RWPE1 (cell line): ENCODE data around the gene CRACDL.

Experiments
- CTCF ChIA-PET: fragments of 350-600 bp; sonication (Branson Sonifier 250); formaldehyde crosslinking; extraction: SDS; loops from one replicate; lab custom pipeline; 2021; lab: Yijun Ruan, JAX
- POLR2A ChIA-PET: fragments of 400-600 bp; formaldehyde crosslinking; extraction: SDS; loops from one replicate; lab custom pipeline; 2020; ENCODE audit warnings: antibody characterized with exemption; ENCODE audit not compliant: low non-redundant PET; lab: Yijun Ruan, JAX
- DNase-seq: peaks from one replicate; pipeline ENCODE4 v3.0.0; 2012; ENCODE audit warnings: low spot score
- H3K27ac ChIP-seq: fragments of 450-650 bp; 2 replicates; pipeline ENCODE4 v1.5.1; 2017
- TF ChIP-seq, protein P1 (sequence below): fragments of 450-650 bp; conservative IDR thresholded peaks from 2 replicates; pipeline ENCODE4 v1.5.1; 2017; ENCODE audit warnings: low read depth, mild to moderate bottlenecking

CRACDL gene

DNA sequence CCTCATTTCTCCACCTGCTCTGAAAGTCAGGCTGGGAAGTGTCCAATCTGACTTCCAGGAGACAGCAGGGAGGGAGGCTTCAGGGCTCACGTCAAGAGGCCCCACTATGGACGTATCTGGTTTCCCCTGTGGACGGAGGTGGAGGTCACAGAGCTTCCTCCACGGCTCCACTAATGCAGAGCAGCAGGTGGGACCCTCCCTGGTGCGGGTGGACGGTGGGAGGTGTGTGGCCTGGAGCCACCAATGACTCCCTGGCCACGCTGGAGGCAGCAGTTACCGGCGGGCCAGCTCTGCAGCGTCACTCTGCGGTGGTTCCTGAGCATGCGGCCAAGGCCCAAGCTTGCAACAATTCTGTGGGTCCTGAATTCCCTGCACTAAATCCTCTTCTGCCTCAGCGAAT is 9.0 kb downstream of the CRACDL start:
- DNase-seq = no peak
- POLR2A ChIA-PET = no interaction called here
- peak overlapping the region; percentile 12; the same call in 1 of the 2 replicates for H3K27ac ChIP-seq
- CTCF ChIA-PET = no interaction called here
- TF ChIP-seq, protein P1, sequence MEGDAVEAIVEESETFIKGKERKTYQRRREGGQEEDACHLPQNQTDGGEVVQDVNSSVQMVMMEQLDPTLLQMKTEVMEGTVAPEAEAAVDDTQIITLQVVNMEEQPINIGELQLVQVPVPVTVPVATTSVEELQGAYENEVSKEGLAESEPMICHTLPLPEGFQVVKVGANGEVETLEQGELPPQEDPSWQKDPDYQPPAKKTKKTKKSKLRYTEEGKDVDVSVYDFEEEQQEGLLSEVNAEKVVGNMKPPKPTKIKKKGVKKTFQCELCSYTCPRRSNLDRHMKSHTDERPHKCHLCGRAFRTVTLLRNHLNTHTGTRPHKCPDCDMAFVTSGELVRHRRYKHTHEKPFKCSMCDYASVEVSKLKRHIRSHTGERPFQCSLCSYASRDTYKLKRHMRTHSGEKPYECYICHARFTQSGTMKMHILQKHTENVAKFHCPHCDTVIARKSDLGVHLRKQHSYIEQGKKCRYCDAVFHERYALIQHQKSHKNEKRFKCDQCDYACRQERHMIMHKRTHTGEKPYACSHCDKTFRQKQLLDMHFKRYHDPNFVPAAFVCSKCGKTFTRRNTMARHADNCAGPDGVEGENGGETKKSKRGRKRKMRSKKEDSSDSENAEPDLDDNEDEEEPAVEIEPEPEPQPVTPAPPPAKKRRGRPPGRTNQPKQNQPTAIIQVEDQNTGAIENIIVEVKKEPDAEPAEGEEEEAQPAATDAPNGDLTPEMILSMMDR = no peak

DNA sequence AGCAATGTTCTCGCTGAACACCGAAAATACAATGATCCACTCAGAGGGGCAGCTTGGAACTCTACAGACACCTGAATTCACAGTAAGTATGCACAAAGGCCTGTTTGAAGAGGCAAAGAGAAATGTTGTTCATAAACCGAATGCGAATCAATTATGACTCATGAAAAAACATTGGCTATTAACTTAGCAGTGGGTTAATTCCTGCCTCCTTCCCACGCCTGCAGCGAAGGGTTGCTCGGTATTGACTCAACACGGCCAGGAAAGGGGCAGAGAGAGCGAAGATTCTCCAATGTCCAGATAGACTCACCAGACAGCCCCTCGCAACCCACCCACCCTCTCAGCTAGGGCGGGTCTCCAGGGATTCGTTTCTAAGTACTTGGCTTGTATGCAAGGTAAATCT is 9.4 kb downstream of the CRACDL start:
- peak overlapping the region; percentile 12; the same call in 1 of the 2 replicates for H3K27ac ChIP-seq
- peak; percentile 51 for DNase-seq
- POLR2A ChIA-PET = no interaction called here
- CTCF ChIA-PET = no interaction called here
- TF ChIP-seq, protein P1 = no peak

DNA sequence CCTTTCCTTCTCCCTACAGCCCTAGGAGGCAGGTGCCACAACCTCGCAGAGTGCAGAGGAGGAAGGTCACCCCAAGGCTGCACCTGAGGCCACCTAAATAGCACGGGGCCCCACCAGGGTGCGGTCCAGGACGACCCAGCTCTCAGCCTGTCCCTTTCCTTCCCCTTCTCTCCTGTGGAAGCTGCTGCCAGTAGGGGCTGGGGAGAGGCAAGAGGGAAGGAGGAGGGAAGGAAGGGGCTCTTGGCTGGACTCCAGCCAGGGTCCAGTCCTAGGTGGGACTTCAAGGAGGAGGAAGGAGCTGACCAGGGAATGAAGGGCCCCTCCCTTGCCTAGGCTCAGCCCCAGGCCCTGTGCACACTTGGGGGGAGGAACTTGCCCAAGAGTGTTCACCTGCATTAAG is 11.1 kb downstream of the CRACDL start:
- H3K27ac ChIP-seq = no peak overlapping the region
- CTCF ChIA-PET = no interaction called here
- no peak for DNase-seq
- TF ChIP-seq, protein P1 = no peak
- POLR2A ChIA-PET = no interaction called here

DNA sequence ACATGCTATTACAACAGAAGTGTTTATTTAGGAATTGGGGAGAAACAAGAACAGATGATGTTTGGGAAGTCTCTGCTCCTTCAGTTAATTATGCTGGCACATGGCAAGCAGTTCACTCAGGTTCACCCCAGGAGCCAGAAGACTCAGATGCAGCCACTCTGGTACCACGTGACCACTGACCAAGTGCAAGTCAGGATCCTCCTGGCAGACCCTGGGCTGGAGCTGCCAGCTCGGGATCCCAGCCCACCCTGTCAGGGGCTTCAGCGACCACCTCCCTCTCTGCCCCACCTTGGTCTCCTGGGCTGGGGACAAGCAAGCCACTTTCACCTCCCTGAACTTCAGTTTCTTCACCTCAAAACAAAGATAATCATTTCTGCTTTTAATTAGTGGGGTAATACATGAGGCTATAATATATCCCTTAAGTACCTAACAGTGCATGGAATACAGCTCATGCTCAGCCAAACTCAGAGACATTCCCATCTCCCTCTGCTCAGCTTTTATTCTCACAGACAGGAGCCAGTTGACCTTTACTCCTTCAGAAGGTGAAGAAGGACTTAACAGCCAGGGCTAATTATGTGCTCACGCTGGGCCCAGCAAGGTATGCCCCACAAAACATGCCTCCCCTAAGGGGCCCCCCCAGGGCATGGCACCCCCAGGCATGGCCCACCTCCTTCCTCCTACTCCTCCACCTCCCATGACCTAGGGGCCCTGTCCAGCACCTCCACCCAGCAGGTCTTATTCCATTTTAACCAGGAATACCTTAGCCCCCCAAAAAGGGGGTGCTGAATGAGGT is 11.8 kb downstream of the CRACDL start:
- no peak overlapping the region for H3K27ac ChIP-seq
- DNase-seq = no peak
- TF ChIP-seq, protein P1 = no peak
- ChIA-PET CTCF (no interaction called here), POLR2A (no interaction called here)

GRCh38 chr2:98923244-98923940 is 12.6 kb downstream of the CRACDL start:
- CTCF ChIA-PET = interaction anchor here (0.7 kb wide), 1 partner anchor 111 kb away, joined by 3 read pairs; no protein-coding TSS in a partner anchor
- POLR2A ChIA-PET = no interaction called here
- no peak overlapping the region for H3K27ac ChIP-seq
- DNase-seq = no peak
- TF ChIP-seq, protein P1 = no peak

DNA sequence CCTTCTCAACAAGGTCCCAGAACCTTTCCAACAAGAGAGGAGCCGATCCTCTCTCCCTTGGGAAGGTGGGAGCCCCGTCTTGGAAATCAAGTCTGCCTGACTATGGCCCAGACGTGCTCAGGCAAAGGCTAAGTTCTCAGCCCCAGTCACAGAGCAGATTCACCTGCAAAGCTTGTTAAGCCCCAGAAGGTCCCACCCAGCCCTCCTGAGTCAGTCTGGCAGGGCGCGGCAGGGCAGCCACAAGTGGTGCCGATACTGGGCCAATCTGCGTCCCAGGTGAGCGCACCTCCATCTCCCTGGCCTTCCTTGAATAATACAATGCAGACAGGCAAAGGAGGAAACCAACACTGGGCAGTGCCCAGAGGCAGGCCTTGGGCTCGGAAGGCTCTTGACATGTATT is 15.0 kb downstream of the CRACDL start:
- TF ChIP-seq, protein P1 = no peak
- ChIA-PET CTCF (no interaction called here), POLR2A (no interaction called here)
- DNase-seq = peak; percentile 44
- H3K27ac ChIP-seq = peak overlapping the region; percentile 36
